Skeletal muscle tissue (tissue), 4 donors: Measurements from ENCODE around the gene TELO2. TPM values are rescaled to one million over a fixed set of nuclear protein-coding genes. Genes with fewer than 3 reads are reported as not detected.

Source experiments
- H3K27ac ChIP-seq: one replicate; pipeline ENCODE4 v1.7.0; 2013; ENCODE audit warnings: mild to moderate bottlenecking, low read depth, low read length, inconsistent platforms
- H3K27me3 ChIP-seq, 3 donors: one replicate each; pipeline ENCODE4 v1.7.0; 2013; ENCODE audit warnings: low read length in 3 of 3; ENCODE audit not compliant: control insufficient read depth in 3 of 3, insufficient read depth in 3 of 3
- H3K36me3 ChIP-seq, 3 donors: one replicate each; pipeline ENCODE4 v1.7.0; 2013; ENCODE audit warnings: low read length in 3 of 3; ENCODE audit not compliant: control insufficient read depth in 3 of 3, insufficient read depth in 3 of 3
- H3K4me1 ChIP-seq, 3 donors: one replicate each; pipeline ENCODE4 v1.7.0; 2013; ENCODE audit warnings: low read length in 3 of 3, mild to moderate bottlenecking in 3 of 3; ENCODE audit not compliant: control insufficient read depth in 3 of 3, insufficient read depth in 3 of 3
- H3K4me3 ChIP-seq, 3 donors: one replicate each; pipeline ENCODE4 v1.7.0; 2013; ENCODE audit warnings: low read length in 3 of 3
- H3K9ac ChIP-seq, 3 donors: one replicate each; pipeline ENCODE4 v1.7.0; 2013; ENCODE audit warnings: low read length in 3 of 3, mild to moderate bottlenecking in 3 of 3, moderate library complexity in 2 of 3, low read depth in 1 of 3
- H3K9me3 ChIP-seq, 3 donors: one replicate each; pipeline ENCODE4 v1.7.0; 2013; ENCODE audit warnings: low read length in 3 of 3; ENCODE audit not compliant: control insufficient read depth in 3 of 3
- total RNA-seq: library from RNA; depleted of rRNA; stranded (reverse); fragments of >200 nt; gene quantifications from one replicate; pipeline ENCODE4 v1.2.3, GENCODE V29; 2014
- donor health status: Osteomylitis.

The TELO2 gene
- total RNA-seq, 1 donor from 2014 or later, result 11.0 TPM

DNA sequence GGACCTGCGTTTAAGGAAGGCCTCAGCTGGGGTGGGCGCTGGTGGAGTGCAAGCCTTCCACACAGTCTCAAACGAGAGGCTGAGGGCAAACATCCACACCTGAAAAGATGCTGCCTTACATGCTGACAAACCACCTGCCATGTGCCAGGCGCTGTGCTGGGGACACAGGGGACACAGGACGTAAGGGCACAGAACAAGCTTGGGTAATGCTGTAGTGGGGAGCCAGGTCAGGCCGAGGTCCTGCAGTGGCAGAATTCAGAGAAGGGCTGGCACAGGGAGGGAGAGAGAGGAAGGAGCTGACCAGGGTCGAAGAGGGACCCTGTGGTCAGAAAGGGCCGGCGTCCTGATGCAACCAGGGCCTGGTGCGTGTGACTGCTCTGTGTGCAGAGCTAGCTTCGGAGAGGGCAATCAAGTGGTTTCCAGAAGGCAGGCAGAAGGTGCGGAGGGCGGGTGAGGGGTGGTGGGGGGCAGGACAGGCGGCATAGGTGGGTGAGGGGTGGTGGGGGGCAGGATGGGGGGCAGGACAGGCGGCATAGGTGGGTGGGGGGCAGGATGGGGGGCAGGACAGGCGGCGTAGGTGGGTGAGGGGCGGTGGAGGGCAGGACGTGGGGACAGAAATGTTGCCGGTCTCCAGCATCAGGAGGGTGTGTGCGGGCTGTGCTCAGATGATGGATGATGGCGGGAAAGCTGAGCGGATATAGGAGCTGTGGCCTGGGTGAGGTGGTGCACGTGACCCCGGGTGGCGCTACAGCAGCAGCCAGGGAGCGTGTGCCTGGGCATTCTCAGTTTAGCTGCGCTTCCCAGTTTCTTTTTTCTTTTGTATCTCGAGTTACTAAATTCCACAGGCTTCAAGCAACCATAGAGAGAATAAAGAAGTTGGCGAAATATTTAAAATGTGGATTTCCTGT lies 18.8 kb downstream of the TELO2 start:
- Histone ChIP-seq H3K9ac (no peak overlapping the region), H3K27me3 (no peaks in the 10 kb centered on the region), H3K27ac (no peak overlapping the region), H3K9me3 (peaks cover 0 to 2% (median 0%) of the 10 kb centered on the region in 3 donors), H3K36me3 (peaks cover 4 to 10% (median 7%) of the 10 kb centered on the region in 3 donors), H3K4me3 (no peak overlapping the region), H3K4me1 (peaks cover 16 to 21% (median 19%) of the 10 kb centered on the region in 3 donors)

DNA sequence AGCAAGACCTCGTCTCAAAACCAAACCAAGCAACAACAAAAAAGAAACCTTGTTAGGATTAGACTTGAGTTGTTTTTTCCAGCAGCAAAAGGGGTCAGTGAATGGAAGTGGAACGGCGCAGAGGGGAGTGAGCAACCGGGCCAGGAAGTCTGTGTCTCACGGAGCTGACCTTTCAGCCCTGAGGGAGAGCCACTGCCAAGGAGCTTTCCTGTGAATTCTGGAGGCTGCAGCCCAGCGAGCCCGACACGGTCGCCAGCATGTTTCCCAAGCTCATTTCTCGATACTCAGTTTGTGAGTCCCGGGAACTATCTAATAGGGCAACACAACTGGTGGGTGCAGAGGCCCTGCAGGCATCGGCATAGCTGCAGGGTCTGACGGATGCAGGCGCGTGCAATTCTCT lies 19.6 kb downstream of the TELO2 start:
- H3K36me3 ChIP-seq, result peaks cover 4 to 7% (median 7%) of the 10 kb centered on the region in 3 donors
- peaks cover 16 to 21% (median 19%) of the 10 kb centered on the region in 3 donors for H3K4me1 ChIP-seq
- H3K27ac ChIP-seq, result no peak overlapping the region
- no peaks in the 10 kb centered on the region for H3K27me3 ChIP-seq
- no peak overlapping the region for H3K9ac ChIP-seq
- no peak overlapping the region for H3K4me3 ChIP-seq
- H3K9me3 ChIP-seq, result peaks cover 0 to 2% (median 0%) of the 10 kb centered on the region in 3 donors

GRCh38 chr16:1514507-1514906 lies 21.3 kb downstream of the TELO2 start:
- H3K4me1 ChIP-seq, result peaks cover 11 to 15% (median 14%) of the 10 kb centered on the region in 3 donors
- peaks cover 0 to 2% (median 0%) of the 10 kb centered on the region in 3 donors for H3K9me3 ChIP-seq
- H3K27me3 ChIP-seq, result no peaks in the 10 kb centered on the region
- no peak overlapping the region for H3K4me3 ChIP-seq
- peaks cover 3 to 10% (median 7%) of the 10 kb centered on the region in 3 donors for H3K36me3 ChIP-seq
- no peak overlapping the region for H3K27ac ChIP-seq
- H3K9ac ChIP-seq, result no peak overlapping the region

DNA sequence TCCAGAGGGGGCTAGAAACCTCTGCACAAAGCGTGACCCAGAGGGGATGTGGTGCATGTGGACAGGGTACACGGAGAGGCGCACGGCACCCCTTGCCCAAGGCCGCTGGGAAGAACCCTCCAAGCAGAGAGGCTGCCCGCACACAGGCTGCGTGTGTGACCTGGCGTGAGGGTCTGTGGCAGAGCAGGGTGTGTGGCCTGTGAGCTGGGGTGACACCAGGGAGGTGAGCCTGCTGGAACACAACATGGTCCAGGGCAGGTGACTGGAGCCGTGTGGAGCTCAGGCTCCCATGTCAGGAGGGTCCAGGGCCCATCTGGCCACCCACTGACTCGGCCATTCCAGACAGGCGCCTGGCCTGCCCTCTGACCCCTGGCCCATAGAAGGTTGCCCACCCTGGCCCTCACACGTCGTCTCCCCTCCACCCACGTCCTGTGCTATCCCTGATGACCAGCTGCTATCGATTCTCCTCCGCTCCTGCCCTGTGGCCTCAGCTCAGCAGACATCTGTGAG lies 25.5 kb downstream of the TELO2 start:
- Histone ChIP-seq H3K4me3 (no peak overlapping the region), H3K36me3 (peaks cover 0 to 6% (median under 1%) of the 10 kb centered on the region in 3 donors), H3K27ac (no peak overlapping the region), H3K9ac (no peak overlapping the region), H3K4me1 (no peaks in the 10 kb centered on the region), H3K27me3 (no peaks in the 10 kb centered on the region), H3K9me3 (peaks cover 0 to 2% (median 0%) of the 10 kb centered on the region in 3 donors)

DNA sequence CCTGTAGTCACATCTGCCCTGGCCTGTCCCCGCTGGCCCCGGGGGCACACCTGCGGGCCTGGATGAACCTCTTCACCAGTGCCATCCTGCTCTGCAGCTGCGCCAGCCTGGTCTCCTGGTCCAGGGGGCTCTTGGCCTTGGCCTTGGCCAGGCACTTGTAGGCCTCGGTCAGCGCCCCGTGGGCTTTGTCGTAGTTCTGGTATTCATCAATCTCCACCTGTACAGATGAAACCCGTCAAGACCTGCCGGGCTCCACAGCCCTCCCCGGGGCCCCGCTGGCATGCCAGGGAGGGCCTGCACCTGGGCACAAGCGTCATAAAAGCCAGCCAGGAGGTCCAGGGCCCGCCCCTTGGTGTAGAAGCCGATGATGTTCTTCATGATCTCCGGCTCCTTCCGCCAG lies 26.7 kb downstream of the TELO2 start:
- Histone ChIP-seq H3K27ac (no peak overlapping the region), H3K36me3 (peaks cover 0 to 6% (median 2%) of the 10 kb centered on the region in 3 donors), H3K4me1 (no peaks in the 10 kb centered on the region), H3K9ac (no peak overlapping the region), H3K27me3 (no peaks in the 10 kb centered on the region), H3K9me3 (no peaks in the 10 kb centered on the region), H3K4me3 (no peak overlapping the region)

- Histone ChIP-seq H3K4me1 (no peaks in the 10 kb centered on the region), H3K9ac (no peak overlapping the region), H3K9me3 (no peaks in the 10 kb centered on the region), H3K27me3 (no peaks in the 10 kb centered on the region), H3K36me3 (peaks cover 0 to 6% (median 2%) of the 10 kb centered on the region in 3 donors), H3K4me3 (no peak overlapping the region), H3K27ac (no peak overlapping the region)
Observed at GRCh38 chr16:1520461-1520860, 27.3 kb downstream of the TELO2 start.

GRCh38 chr16:1523581-1524245 lies 30.6 kb downstream of the TELO2 start:
- peaks cover 0 to 3% (median 2%) of the 10 kb centered on the region in 3 donors for H3K36me3 ChIP-seq

GRCh38 chr16:1524366-1524765 lies 31.2 kb downstream of the TELO2 start:
- Histone ChIP-seq H3K9me3 (no peaks in the 10 kb centered on the region), H3K9ac (no peak overlapping the region), H3K27ac (no peak overlapping the region), H3K4me1 (peaks cover 9 to 19% (median 15%) of the 10 kb centered on the region in 3 donors), H3K27me3 (no peaks in the 10 kb centered on the region), H3K36me3 (peaks cover 0 to 3% (median 2%) of the 10 kb centered on the region in 3 donors), H3K4me3 (no peak overlapping the region)

More at GRCh38 chr16:1523581-1524245, 30.6 kb downstream of the TELO2 start:
- Histone ChIP-seq H3K27ac (no peak overlapping the region), H3K4me3 (no peak overlapping the region), H3K9ac (no peak overlapping the region), H3K27me3 (no peaks in the 10 kb centered on the region), H3K4me1 (peaks cover 9 to 15% (median 15%) of the 10 kb centered on the region in 3 donors), H3K9me3 (no peaks in the 10 kb centered on the region)

DNA sequence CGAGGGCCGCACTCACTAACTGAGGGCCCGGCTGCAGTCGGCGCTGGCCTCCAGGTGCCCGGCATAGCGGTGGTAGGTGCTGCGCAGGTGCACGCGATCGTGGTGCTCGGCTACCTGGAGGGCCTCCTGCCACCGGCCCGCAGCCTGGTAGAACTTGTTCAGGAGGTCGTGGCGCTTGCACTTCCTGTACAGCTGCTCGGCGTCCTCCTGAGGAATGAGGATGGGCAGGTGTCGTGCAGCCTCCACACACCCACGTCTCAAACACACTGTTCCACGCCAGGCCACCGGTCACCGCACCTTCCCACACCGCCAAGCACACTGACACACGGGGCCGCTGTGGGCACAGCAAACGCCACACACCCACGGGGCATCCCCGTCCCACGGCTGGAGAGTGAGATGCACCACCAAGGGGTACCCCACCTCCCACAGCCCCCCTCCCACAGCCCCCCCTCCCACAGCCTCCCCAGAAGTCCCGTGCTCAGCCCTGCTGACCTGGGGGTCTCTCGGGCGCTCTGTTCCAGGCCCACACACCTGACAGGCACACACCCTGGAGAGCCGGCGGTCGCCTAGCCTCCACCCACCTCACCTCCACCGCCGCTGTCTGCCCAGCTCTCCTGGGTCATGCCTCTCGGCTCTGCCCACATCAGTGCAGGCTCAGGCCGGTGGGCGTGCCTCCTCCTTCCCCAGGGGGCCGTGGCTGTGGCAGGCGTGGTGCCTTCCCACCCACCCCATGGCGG lies 32.9 kb downstream of the TELO2 start:
- Histone ChIP-seq H3K4me3 (no peak overlapping the region), H3K27ac (no peak overlapping the region), H3K27me3 (no peaks in the 10 kb centered on the region), H3K4me1 (peaks cover 9 to 27% (median 21%) of the 10 kb centered on the region in 3 donors), H3K36me3 (peaks cover 0 to 2% (median 0%) of the 10 kb centered on the region in 3 donors), H3K9me3 (no peaks in the 10 kb centered on the region), H3K9ac (no peak overlapping the region)
